GM12892 (cell line): Measurements from ENCODE around the gene COMMD10.
"Not testable (repeated sequence)": the region's sequence is repeated elsewhere in the genome, so short reads cannot be mapped to it uniquely, and the experiment has no call there.

Source experiments
- DNase-seq: peaks from one replicate; pipeline ENCODE4 v3.0.0; 2011; ENCODE audit not compliant: insufficient read length
- FAIRE-seq: peaks from 2 replicates; lab custom pipeline; 2011; peaks lifted over from hg19 to GRCh38; lab: Jason Lieb, UNC
- POLR2A ChIP-seq: IDR thresholded peaks from 2 replicates; pipeline ENCODE4 v1.6.1; 2011; ENCODE audit warnings: low read depth, low read length, control low read depth
- POLR2AphosphoS5 ChIP-seq: IDR thresholded peaks from 2 replicates; pipeline ENCODE4 v1.6.1; 2011; ENCODE audit warnings: low read depth, low read length, control low read depth
- TAF1 ChIP-seq: IDR thresholded peaks from 2 replicates; pipeline ENCODE4 v1.6.1; 2011; ENCODE audit warnings: low read depth, mild to moderate bottlenecking, control low read depth, low read length, borderline replicate concordance

COMMD10 gene

GRCh38 chr5:116068028-116068632, 16.7 kb upstream of the COMMD10 start:
- no peak for TF ChIP-seq POLR2AphosphoS5
- FAIRE-seq: peak; percentile 78
- DNase-seq: no peak

GRCh38 chr5:116071211-116071610, 13.6 kb upstream of the COMMD10 start:
- TF ChIP-seq POLR2A (no peak), TAF1 (no peak), POLR2AphosphoS5 (no peak)
- no peak for FAIRE-seq
- DNase-seq: no peak

GRCh38 chr5:116075191-116075831, 9.5 kb upstream of the COMMD10 start:
- no peak for DNase-seq
- TF ChIP-seq TAF1: no peak
- no peak for TF ChIP-seq POLR2AphosphoS5
- TF ChIP-seq POLR2A: no peak
- peak; percentile 44 for FAIRE-seq

GRCh38 chr5:116076496-116076895, 8.3 kb upstream of the COMMD10 start:
- TF ChIP-seq TAF1: no peak
- no peak for TF ChIP-seq POLR2A
- no peak for TF ChIP-seq POLR2AphosphoS5
- peak; percentile 93 for FAIRE-seq
- DNase-seq: peak; percentile 39

GRCh38 chr5:116078199-116078598, 6.6 kb upstream of the COMMD10 start:
- no peak for FAIRE-seq
- DNase-seq: no peak
- TF ChIP-seq POLR2A: no peak
- no peak for TF ChIP-seq POLR2AphosphoS5
- no peak for TF ChIP-seq TAF1

GRCh38 chr5:116084287-116084691, 536 bp upstream of the COMMD10 start:
- DNase-seq (peak; percentile 20), FAIRE-seq (peak; percentile 64)
- TF ChIP-seq POLR2AphosphoS5 (no peak), TAF1 (no peak), POLR2A (no peak)

GRCh38 chr5:116086309-116086708, 1.5 kb downstream of the COMMD10 start:
- not testable (repeated sequence) for FAIRE-seq, DNase-seq

GRCh38 chr5:116088062-116088461, 3.2 kb downstream of the COMMD10 start:
- TF ChIP-seq TAF1 (no peak), POLR2A (no peak), POLR2AphosphoS5 (no peak)
- DNase-seq (no peak), FAIRE-seq (no peak)

- no peak for DNase-seq
- FAIRE-seq: no peak
- TF ChIP-seq POLR2A (no peak), TAF1 (no peak), POLR2AphosphoS5 (no peak)
Observed at GRCh38 chr5:116090302-116090701, 5.5 kb downstream of the COMMD10 start.

- DNase-seq (no peak), FAIRE-seq (no peak)
- no peak for TF ChIP-seq POLR2A
- no peak for TF ChIP-seq POLR2AphosphoS5
- no peak for TF ChIP-seq TAF1
Observed at GRCh38 chr5:116091416-116091815, 6.6 kb downstream of the COMMD10 start.

- no peak for TF ChIP-seq TAF1
- no peak for TF ChIP-seq POLR2AphosphoS5
- TF ChIP-seq POLR2A: no peak
- DNase-seq: no peak
- no peak for FAIRE-seq
Observed at GRCh38 chr5:116097301-116097700, 12.5 kb downstream of the COMMD10 start.

- TF ChIP-seq POLR2A (no peak), TAF1 (no peak), POLR2AphosphoS5 (no peak)
- FAIRE-seq (no peak), DNase-seq (no peak)
Observed at GRCh38 chr5:116098998-116099397, 14.2 kb downstream of the COMMD10 start.

- DNase-seq, FAIRE-seq: not testable (repeated sequence)
Observed at GRCh38 chr5:116104941-116105340, 20.1 kb downstream of the COMMD10 start.
